ENCODE measurements around the gene HOOK2. TPM values are rescaled to one million over a fixed set of nuclear protein-coding genes. Genes with fewer than 3 reads are reported as not detected.
A peak's percentile ranks its signal among the peaks of the same experiment; 100 is the strongest.

Gene HOOK2
- total RNA-seq, 1 experiment from 2014 or later: 96.3 TPM

DNA sequence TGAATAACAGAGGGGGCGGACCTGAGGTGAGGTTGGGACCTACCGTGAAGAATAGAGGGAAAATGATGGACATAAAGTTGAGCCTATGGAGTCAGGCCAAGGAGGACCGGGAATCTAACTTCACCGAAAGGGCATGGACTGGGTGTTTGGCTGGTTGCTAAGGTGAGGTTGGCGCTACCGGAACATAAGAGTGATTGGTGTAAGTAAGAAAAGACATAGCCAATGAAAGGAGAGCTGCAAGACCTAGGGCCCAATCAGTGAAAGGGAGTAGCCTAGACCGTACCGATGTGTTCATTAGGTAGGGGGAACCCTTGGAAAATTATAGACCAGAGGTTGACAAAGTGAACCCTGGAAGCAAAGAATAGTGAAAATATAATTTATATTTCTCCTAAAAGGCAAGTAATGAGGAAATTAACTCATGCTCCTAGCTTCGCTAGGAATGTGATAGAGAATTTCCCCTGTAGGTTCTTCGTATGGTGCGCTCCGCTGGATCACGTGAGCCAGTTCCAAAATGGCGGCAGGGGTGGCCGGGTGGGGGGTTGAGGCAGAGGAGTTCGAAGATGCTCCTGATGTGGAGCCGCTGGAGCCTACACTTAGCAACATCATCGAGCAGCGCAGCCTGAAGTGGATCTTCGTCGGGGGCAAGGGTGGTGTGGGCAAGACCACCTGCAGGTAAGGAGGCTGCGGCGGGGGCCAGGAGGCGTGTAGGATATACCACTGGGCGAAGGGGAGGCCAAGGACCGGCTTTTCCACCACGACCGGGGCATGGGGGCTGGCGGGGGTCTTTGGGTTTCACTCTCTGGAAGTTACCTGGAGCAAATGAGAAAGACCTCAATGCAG, 38.1 kb downstream of the HOOK2 start, which contains the start of gene GET3 (continued):
- TF ChIP-seq, protein P1, sequence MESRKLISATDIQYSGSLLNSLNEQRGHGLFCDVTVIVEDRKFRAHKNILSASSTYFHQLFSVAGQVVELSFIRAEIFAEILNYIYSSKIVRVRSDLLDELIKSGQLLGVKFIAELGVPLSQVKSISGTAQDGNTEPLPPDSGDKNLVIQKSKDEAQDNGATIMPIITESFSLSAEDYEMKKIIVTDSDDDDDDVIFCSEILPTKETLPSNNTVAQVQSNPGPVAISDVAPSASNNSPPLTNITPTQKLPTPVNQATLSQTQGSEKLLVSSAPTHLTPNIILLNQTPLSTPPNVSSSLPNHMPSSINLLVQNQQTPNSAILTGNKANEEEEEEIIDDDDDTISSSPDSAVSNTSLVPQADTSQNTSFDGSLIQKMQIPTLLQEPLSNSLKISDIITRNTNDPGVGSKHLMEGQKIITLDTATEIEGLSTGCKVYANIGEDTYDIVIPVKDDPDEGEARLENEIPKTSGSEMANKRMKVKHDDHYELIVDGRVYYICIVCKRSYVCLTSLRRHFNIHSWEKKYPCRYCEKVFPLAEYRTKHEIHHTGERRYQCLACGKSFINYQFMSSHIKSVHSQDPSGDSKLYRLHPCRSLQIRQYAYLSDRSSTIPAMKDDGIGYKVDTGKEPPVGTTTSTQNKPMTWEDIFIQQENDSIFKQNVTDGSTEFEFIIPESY (IDR thresholded peaks at IDR 0.05; ENCODE audit: extremely low read depth, insufficient replicate concordance, low read length): no peak
- TF ChIP-seq, protein P2, sequence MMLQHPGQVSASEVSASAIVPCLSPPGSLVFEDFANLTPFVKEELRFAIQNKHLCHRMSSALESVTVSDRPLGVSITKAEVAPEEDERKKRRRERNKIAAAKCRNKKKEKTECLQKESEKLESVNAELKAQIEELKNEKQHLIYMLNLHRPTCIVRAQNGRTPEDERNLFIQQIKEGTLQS (IDR thresholded peaks at IDR 0.05): no peak
- peak; percentile 81 for TF ChIP-seq POLR2A (IDR thresholded peaks at IDR 0.05; ENCODE audit: borderline replicate concordance, extremely low read depth, insufficient read depth, insufficient read length)

DNA sequence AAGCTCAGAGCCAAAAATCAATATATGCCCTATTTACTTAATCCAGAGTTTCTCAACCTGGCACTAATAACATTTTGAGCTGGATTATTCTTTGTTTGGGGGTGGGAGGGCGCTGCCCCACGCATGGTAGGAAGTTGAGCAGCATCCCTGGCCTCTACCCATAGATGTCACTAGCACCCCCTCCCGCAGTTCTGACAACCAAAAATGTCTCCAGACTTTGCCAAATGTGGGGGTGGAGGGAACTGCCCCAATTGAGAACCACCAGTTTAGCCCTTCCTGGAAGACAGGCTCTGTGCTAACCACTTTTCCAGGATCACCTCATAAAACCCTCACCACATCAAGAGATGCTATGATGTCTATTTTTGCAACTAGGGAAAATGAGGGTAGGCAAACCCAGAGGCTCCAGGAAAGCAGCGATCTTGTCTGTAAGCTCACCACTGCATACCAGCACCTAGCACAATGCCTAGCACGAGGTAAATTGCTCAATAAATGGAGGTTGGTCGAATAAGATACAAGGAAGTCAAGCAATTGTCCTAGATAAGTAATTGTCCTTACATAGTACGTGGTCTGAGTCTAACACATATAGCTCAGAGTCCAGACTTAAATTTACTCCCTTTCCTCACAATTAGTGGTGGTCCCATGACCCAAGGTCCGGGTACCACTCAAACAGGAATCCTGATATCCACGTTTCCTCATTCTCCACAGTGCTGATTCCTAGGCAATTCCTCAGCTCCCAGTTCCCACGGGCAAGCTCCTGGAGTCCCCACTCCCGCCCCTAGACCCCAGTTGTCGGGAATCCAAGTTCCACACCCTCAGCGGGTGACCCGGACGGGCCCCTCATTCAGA, 41.8 kb downstream of the HOOK2 start:
- peaks cover 25 to 36% of the 10 kb centered on the region in 2 experiments for H3K4me1 ChIP-seq (ENCODE audit: control insufficient read depth in 1 of 2, insufficient read depth in 2 of 2, low read length in 2 of 2)
- no peaks in the 10 kb centered on the region for H3K27me3 ChIP-seq (ENCODE audit: insufficient read depth, low read length)
- TSS peak; percentile 46 for BruUV-seq (replicated peaks)
- H3K79me2 ChIP-seq (ENCODE audit: insufficient read depth, low read length): peaks cover 64% of the 10 kb centered on the region
- POLR2A ChIA-PET: interaction anchor here (1.3 to 1.8 kb wide), 3 partner anchors 10 to 59 kb away, joined by 4 to 23 read pairs (median 4); partner anchors contain the start of gene TNPO2
- peak overlapping the region; percentile 95 for H3K9ac ChIP-seq (ENCODE audit: low read length)
- peaks cover 13% of the 10 kb centered on the region; the same call in 1 of the 2 replicates for H4K20me1 ChIP-seq (ENCODE audit: insufficient read depth)
- DNase-seq (ENCODE audit: low read depth, low spot score) (no peak), ATAC-seq (no peak)
- RAD21 ChIA-PET (ENCODE audit: low non-redundant PET in 1 of 2, low total read pairs in 2 of 2, uncharacterized antibody in 2 of 2, unreplicated experiment in 2 of 2): interaction anchor here in 1 of 2 experiments (1.1 kb wide), 1 partner anchor 11 kb away, joined by 5 read pairs; no protein-coding TSS in a partner anchor
- H3K4me2 ChIP-seq (ENCODE audit: low read length): peak overlapping the region; percentile 98
- no peaks in the 10 kb centered on the region for H3K9me2 ChIP-seq (ENCODE audit: insufficient read depth)
- no peaks in the 10 kb centered on the region for H3K9me3 ChIP-seq (ENCODE audit: control insufficient read depth in 1 of 2, insufficient read depth in 1 of 2, low read depth in 1 of 2, low read length in 2 of 2)
- H2AFZ ChIP-seq (ENCODE audit: low read depth, low read length, poor library complexity, severe bottlenecking): no peak overlapping the region
- CTCF ChIA-PET: interaction anchor here (0.7 to 2.7 kb wide), 8 partner anchors 10 to 92 kb away, joined by 3 to 17 read pairs (median 4); partner anchors contain the start of gene TNPO2
- intact Hi-C loops (cut with micrococcal nuclease): no loop called here
- peak overlapping the region; percentile 91 for H3K27ac ChIP-seq (ENCODE audit: low read depth, low read length)
- peak overlapping the region; percentile 73 to 89 for H3K4me3 ChIP-seq (replicated peaks in 1 of 2; ENCODE audit: low read depth in 1 of 2, low read length in 2 of 2)
- H3K36me3 ChIP-seq (ENCODE audit: control insufficient read depth in 1 of 2, insufficient read depth in 2 of 2, low read length in 2 of 2): peaks cover 30 to 32% of the 10 kb centered on the region in 2 experiments
- no peak for TF ChIP-seq SP1 (IDR thresholded peaks at IDR 0.05; ENCODE audit: low read depth)
- TF ChIP-seq POLR2A (IDR thresholded peaks at IDR 0.05; ENCODE audit: borderline replicate concordance, extremely low read depth, insufficient read depth, insufficient read length): no peak
- TF ChIP-seq POLR2AphosphoS5 (IDR thresholded peaks at IDR 0.05; ENCODE audit: low read depth, low read length): peak; percentile 10; the same call in 1 of the 2 replicates
- TF ChIP-seq ZFX (IDR thresholded peaks at IDR 0.05): no peak
- TF ChIP-seq CBX3 (IDR thresholded peaks at IDR 0.05; ENCODE audit: low read depth): no peak
- TF ChIP-seq RAD21 (IDR thresholded peaks at IDR 0.05; ENCODE audit: low read depth): no peak
- no peak for TF ChIP-seq YY1 (IDR thresholded peaks at IDR 0.05; ENCODE audit: extremely low read depth, insufficient replicate concordance, low read depth, low read length)
- TF ChIP-seq, protein P3, sequence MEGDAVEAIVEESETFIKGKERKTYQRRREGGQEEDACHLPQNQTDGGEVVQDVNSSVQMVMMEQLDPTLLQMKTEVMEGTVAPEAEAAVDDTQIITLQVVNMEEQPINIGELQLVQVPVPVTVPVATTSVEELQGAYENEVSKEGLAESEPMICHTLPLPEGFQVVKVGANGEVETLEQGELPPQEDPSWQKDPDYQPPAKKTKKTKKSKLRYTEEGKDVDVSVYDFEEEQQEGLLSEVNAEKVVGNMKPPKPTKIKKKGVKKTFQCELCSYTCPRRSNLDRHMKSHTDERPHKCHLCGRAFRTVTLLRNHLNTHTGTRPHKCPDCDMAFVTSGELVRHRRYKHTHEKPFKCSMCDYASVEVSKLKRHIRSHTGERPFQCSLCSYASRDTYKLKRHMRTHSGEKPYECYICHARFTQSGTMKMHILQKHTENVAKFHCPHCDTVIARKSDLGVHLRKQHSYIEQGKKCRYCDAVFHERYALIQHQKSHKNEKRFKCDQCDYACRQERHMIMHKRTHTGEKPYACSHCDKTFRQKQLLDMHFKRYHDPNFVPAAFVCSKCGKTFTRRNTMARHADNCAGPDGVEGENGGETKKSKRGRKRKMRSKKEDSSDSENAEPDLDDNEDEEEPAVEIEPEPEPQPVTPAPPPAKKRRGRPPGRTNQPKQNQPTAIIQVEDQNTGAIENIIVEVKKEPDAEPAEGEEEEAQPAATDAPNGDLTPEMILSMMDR (IDR thresholded peaks at IDR 0.05 in 2 of 3, conservative IDR thresholded peaks at IDR 0.05 in 1 of 3; ENCODE audit: borderline replicate concordance in 1 of 3, insufficient read depth in 1 of 3, low read depth in 2 of 3, low read length in 2 of 3): peak in 2 of 3 experiments; percentile 51 to 58; a peak in 5 of 6 replicates
- no peak for TF ChIP-seq SIN3A (IDR thresholded peaks at IDR 0.05; ENCODE audit: low read depth)
- 0 out of 2 replicates have a peak, but pooled peaks have one; percentile 44 for TF ChIP-seq SRF (IDR thresholded peaks at IDR 0.05; ENCODE audit: low read depth)
- no peak; the same call in 1 of the 2 replicates for TF ChIP-seq ELF1 (IDR thresholded peaks at IDR 0.05; ENCODE audit: borderline replicate concordance, low read depth)
- TF ChIP-seq JUND (IDR thresholded peaks at IDR 0.05): no peak
- TF ChIP-seq, protein P1 (IDR thresholded peaks at IDR 0.05; ENCODE audit: extremely low read depth, insufficient replicate concordance, low read length): no peak

Measured in HCT116 (cell line).